Uterus (tissue), 2 donors: ENCODE data around the gene ODR4.

Source experiments
- CTCF ChIP-seq, 4 experiments: fragments of 200-600 bp in 2 of 4; fragments of 450-650 bp in 2 of 4; sonication (generic) in 2 of 4; IDR thresholded peaks; one replicate each; pipeline ENCODE4 v1.5.1; 2016 to 2019; ENCODE audit warnings: antibody characterized with exemption in 4 of 4, mild to moderate bottlenecking in 2 of 4, moderate library complexity in 1 of 4
- POLR2A ChIP-seq, 2 donors: fragments of 450-650 bp; IDR thresholded peaks; one replicate each; pipeline ENCODE4 v1.6.1; 2016; ENCODE audit warnings: antibody characterized with exemption in 2 of 2, mild to moderate bottlenecking in 1 of 2, moderate library complexity in 1 of 2

GRCh38 chr1:186375152-186375928, at the start of gene ODR4, which contains the start of gene TPR:
- TF ChIP-seq CTCF (IDR thresholded peaks at IDR 0.05) (peak; percentile 88 to 95 (median 90)), POLR2A (IDR thresholded peaks at IDR 0.05) (peak; percentile 77 to 87)
